LHCN-M2 (cell line): ENCODE results near the gene PRKCE. TPM values are rescaled to one million over a fixed set of nuclear protein-coding genes. Genes with fewer than 3 reads are reported as not detected.

Source experiments
- DNase-seq: peaks from one replicate; pipeline ENCODE4 v3.0.0-alpha.2; 2012; ENCODE audit warnings: low read depth
- total RNA-seq: library from RNA; depleted of rRNA; stranded (reverse); fragments of >200 nt; gene quantifications from 2 replicates; pipeline ENCODE4 v1.2.3, GENCODE V29; 2014

PRKCE gene
- total RNA-seq, 1 experiment from 2014 or later: 6.0 TPM

- peak; percentile 57 for DNase-seq
These were observed 127.3 kb downstream of the PRKCE start for GRCh38 chr2:45778720-45779171.

GRCh38 chr2:45780541-45781463, 129.3 kb downstream of the PRKCE start:
- no peak for DNase-seq

GRCh38 chr2:45781464-45781811, 130.0 kb downstream of the PRKCE start:
- DNase-seq: no peak

DNA sequence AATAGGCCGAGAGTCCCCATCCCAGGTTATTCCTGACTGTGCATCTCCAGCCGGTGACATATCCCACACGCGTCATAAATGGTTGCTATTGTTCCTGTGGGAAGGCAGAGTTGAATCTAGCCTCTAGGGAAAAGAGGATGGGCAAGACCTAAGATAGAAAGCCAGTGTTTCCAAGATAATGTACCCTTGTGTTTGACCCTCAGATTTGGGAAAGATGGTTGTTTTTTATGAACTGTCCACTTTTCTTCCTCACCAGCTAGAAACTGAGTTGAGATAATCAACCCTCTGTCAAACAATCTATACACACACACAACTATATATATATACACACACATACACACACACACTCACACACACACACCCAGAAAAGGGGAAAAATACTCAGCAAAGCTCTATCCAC, 131.0 kb downstream of the PRKCE start:
- DNase-seq: no peak

- DNase-seq: no peak
These were observed 131.5 kb downstream of the PRKCE start for GRCh38 chr2:45782986-45783385.

DNA sequence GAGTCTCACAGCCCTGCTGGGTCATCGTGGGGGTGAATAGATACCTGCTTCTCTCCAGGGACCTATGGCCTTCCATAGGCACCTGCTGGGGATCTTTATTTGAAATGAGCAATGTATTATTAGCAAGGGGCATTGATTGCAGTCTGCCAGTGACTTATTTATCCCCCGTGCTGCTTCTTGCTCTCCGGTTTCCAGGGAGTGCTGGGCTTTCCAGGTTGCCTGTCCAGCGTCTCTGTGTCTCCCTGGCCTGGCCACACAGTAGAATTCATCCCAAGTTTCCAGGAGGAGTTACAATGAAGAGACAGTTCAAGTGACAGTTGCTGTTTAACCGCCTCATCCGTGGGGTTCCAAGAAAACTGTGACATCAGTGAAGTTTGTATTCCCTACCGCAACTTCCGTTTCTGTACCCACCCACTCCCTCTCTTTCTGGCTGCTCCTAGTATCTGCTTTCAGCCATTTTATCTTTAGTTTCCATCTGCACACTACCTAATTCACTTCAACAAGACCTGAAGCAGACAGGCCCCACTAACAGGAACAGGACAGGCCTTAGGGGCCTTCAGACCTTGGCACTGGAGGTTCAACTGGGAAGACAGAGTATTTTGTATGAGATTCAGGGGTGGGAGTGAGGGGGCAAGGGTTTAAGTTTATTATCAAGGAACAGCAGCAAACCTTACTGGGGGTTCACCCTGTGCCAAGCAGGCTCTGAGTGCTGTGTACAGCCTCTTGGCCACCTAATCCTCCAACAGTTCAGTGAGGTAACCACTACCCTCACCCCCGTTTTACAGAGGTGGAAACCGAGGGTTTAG, 134.8 kb downstream of the PRKCE start:
- DNase-seq: no peak

DNA sequence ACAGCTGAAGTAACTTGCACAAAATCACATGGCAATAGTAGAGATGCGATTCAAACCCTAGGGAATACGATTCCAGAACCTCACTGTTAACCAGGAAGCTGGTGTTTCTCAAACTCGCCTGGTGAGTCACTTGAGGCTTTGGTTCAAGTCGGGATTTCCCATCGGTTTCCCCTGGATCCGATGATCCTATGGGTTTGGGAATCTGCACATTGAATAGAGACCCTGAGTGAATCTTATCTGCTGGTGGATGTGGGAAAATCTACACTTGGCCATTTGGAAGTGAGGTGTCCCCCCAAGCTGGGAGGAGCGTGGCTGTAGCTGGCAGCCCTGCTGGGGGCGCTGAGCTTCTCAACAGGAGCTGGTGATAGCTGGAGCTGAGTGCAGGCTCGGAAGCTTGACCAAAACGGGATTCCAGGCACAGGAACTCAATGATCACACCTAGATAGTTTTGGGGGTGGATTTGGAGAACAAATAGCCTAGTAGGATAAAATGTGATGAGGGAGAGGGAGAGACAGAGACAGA, 135.4 kb downstream of the PRKCE start:
- DNase-seq: peak; percentile 10

GRCh38 chr2:45788401-45788800, 136.9 kb downstream of the PRKCE start:
- no peak for DNase-seq

- DNase-seq: no peak
These were observed 137.8 kb downstream of the PRKCE start for GRCh38 chr2:45789317-45789716.

DNA sequence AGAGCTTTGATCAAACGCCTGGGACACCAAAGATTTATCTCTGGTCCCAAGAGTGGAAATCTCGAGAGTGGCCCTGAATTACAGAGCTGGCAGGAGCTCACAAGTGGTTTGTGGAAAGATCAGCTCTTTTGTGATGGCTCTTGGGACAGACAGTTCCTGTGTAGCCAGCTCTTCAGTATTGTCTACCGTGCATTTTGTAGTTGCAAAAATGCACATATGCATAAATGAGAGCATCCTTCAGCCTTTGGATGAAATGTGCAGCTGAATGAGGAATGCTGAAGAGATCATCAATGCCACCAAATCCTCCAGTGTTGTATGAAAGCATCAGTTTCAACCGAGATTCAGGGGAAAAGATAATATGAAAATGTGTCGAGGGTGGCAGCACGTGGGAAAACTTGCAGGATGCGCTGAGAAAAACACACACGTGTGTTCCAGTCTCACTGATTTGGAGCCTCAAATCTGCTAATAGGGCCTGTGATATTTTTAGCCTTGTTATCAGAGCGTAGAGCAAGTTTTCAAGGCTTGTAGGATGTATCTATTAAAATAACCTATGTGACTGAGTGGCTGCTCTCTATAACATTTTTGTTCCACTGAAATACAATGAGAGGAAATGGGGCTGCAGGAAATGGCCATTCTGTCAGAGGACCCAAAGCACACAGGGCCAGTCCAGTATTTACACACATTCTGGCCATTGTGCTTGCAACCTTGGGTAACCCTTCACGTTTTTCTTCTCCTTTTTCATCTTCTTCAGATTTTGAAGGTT, 138.7 kb downstream of the PRKCE start:
- DNase-seq: no peak

- no peak for DNase-seq
These were observed 142.0 kb downstream of the PRKCE start for GRCh38 chr2:45793305-45793962.

DNA sequence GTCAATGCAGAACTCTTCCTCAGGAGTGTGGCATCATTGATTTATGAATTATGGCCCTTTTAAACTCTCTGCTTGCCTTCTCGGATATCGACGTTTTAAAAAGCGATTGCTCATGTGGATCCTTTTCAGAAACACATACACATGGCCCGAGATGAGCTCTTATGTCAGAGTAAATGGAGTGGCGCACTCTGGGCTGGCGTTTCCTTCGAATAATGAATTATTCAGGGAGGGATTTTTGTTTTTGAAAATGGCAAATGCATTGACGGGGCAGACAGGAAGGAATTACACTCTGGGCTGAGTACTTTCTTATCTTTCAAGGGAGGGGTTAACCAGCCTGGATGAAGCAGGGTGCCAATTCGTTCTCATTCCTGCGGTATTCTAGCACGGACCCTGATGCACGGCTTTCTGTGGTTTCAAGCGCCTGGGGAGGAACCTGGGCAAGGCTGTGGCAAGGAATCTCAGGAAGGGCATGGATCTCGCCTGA, 142.7 kb downstream of the PRKCE start:
- no peak for DNase-seq

GRCh38 chr2:45796500-45796899, 145.0 kb downstream of the PRKCE start:
- no peak for DNase-seq

DNA sequence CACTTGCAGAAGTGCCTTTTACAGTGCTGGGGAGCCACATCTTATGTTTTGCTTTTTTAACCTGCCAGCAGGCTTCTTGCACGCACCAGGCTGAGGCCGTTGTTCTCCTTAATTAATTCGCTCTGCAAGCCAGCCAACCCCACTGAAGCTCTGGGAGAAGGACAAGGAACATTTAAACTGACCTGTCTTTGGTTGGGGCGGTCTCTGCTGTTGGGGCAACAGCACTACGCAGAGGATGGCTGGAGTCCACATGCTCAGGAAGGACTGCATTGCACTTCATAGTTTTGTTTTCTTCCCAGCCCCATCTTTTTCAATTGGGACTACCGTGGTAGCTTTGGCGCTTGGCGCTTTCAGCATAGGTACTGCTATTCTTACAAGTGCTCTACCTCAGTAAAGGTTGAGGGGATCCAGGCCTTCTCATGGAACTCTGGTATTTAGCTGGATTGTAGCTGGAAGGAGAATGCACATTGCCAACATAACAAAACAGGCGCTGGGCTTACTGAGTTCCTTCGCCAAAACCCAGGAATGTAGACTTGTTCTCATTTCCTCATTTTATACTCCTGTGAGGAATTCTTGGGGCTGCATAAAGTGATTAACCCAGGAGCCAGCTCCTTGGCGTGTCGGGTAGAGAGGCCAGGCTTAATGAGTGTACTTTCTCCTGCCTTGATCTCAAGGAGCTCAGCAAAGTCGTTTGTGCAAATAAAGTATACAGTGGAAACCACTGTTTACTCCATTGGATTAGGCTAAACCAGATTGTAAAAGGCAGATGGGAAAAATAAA, 146.2 kb downstream of the PRKCE start:
- DNase-seq: no peak

DNA sequence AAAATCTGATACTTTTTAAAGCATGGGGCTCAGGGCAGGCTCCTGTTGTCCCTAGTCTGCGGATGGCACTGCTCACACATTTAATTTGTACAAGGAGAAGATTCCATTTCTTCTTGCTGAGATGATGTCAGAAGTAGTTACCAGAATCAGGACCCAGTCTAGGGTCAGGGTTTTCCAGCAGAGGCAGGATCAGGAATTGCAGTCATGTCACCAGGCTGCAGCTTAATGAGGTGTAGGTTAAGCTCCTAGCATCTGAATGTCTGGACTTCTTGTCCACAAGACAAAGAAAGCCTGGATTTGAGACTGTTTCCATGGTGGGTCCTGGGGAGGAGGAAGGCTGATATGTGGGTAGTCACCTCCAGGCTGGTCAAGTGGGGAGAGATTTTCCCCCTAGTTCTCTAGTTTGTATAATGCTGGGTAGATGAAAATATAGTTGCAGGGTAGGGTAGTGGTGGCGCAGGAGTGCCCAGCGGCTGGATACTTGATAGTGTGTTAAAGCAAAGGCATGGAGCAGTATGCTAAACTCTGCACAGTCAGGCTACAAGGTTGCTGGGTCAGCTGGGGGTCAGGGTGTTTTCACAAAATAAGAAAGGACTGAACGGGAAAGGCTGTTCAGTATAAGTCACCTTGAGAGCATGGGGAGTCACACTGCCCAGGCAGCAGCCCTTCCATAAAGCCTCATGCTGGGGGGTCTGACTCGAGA, 148.4 kb downstream of the PRKCE start:
- no peak for DNase-seq

GRCh38 chr2:45802499-45803138, 151.1 kb downstream of the PRKCE start:
- DNase-seq: no peak

DNA sequence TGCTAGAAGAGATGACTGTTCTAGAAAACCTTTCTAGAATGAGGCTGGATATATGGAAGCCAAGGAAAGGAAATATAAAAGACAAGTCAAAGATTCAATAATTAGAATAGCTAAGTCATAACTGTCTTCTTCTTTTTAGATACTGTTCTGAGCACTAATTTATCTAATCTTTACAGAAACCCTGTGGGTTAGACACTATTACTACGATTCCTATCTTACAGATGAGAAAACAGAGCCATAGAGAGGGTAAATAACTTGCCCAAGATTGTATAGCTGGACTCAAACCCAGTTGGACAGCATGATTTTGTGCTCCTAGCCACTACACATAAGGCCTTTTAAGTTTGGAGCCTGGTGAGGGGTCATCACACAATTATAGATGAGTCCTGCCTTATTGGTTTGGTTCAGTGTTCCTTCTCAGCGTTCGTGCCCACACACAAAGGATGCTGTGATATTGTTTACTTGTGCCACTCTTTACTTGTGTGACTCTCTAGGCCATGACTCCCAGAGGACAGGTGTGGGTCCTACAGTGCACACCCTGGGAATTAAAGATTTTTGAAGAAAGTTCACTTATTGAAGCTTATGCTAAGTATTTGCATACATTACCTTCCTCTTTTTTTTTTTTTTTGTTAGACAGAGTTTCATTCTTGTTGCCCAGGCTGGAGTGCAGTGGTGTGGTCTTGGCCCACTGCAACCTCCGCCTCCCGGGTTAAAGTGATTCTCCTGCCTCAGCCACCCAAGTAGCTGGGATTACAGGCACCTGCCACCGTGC, 153.7 kb downstream of the PRKCE start:
- no peak for DNase-seq
